Testis (tissue), 3 donors: ENCODE data around the gene MS4A8. TPM values are rescaled to one million over a fixed set of nuclear protein-coding genes. Genes with fewer than 3 reads are reported as not detected.
"Not testable (repeated sequence)": the region's sequence is repeated elsewhere in the genome, so short reads cannot be mapped to it uniquely, and the experiment has no call there.

ENCODE experiments used
- DNase-seq: peaks from one replicate; pipeline ENCODE4 v3.0.0-alpha.2; 2019
- H3K27ac ChIP-seq, 2 donors: fragments of 200-600 bp; sonication (generic); one replicate each; pipeline ENCODE4 v1.5.1; 2019
- H3K27me3 ChIP-seq: fragments of 200-600 bp; sonication (generic); one replicate; pipeline ENCODE4 v1.5.1; 2019
- H3K36me3 ChIP-seq: fragments of 200-600 bp; sonication (generic); one replicate; pipeline ENCODE4 v1.5.1; 2017; ENCODE audit warnings: low read depth; ENCODE audit errors: missing control alignments
- H3K4me1 ChIP-seq: fragments of 200-600 bp; sonication (generic); one replicate; pipeline ENCODE4 v1.5.1; 2019
- H3K4me3 ChIP-seq, 2 donors: fragments of 200-600 bp; sonication (generic); one replicate each; pipeline ENCODE4 v1.5.1; 2017 to 2019
- H3K9me3 ChIP-seq: fragments of 200-600 bp; sonication (generic); one replicate; pipeline ENCODE4 v1.5.1; 2017
- CTCF ChIP-seq, 3 experiments: fragments of 450-650 bp in 2 of 3; fragments of 200-600 bp in 1 of 3; sonication (generic) in 1 of 3; IDR thresholded peaks; one replicate each; pipeline ENCODE4 v1.5.1; 2016 to 2019; ENCODE audit warnings: antibody characterized with exemption in 3 of 3, mild to moderate bottlenecking in 2 of 3, moderate library complexity in 1 of 3
- POLR2A ChIP-seq: fragments of 450-650 bp; IDR thresholded peaks from one replicate; pipeline ENCODE4 v1.6.1; 2017; ENCODE audit warnings: antibody characterized with exemption, mild to moderate bottlenecking, moderate library complexity
- WGBS, 2 donors: methylation state at CpG; one replicate each; pipeline ENCODE4 v1.1.5; 2018; 5-methylcytosine and 5-hydroxymethylcytosine counted together
- intact Hi-C: fragments of 100-400 bp; cut with DNase I; formaldehyde crosslinking; loops from one replicate; pipeline ENCODE4 v1.15.1; 2023; ENCODE audit warnings: low total_unique reads
- polyA plus RNA-seq: library from polyadenylated mRNA; stranded (reverse); fragments of 350-450 nt; fragmentation: Illumina TruSeq; extraction: RNeasy Lipid Tissue Mini Kit (QIAGEN cat#74804); gene quantifications from one replicate; pipeline ENCODE4 v1.2.3, GENCODE V29; 2014; ENCODE audit warnings: low read depth, low replicate concordance; ENCODE audit not compliant: insufficient read depth
- total RNA-seq, 2 donors: library from RNA; depleted of rRNA; stranded (reverse); fragments of >200 nt; gene quantifications; one replicate each; pipeline ENCODE4 v1.2.3, GENCODE V29; 2016

Gene MS4A8
- total and polyA plus RNA-seq, 3 donors from 2014 or later: 0.31 to 3.3 (median 0.43) TPM

- intact Hi-C loops: no loop called here
- Histone ChIP-seq H3K27ac (no peak overlapping the region), H3K4me3 (no peak overlapping the region)
Measured at GRCh38 chr11:60753309-60753708, 53.9 kb downstream of the MS4A8 start.

GRCh38 chr11:60754887-60755286 is 55.5 kb downstream of the MS4A8 start:
- DNase-seq: no peak
- WGBS, 2 donors: 81 to 87% methylated on average over 6 of the region's 6 CpGs
- no peaks in the 10 kb centered on the region for H3K4me1 ChIP-seq
- H3K27me3 ChIP-seq: no peaks in the 10 kb centered on the region
- intact Hi-C loops: no loop called here
- no peaks in the 10 kb centered on the region for H3K36me3 ChIP-seq
- TF ChIP-seq POLR2A (no peak), CTCF (IDR thresholded peaks at IDR 0.05) (no peak)
- no peak overlapping the region for H3K27ac ChIP-seq
- no peak overlapping the region for H3K4me3 ChIP-seq
- H3K9me3 ChIP-seq: no peaks in the 10 kb centered on the region

More at GRCh38 chr11:60753309-60753708, 53.9 kb downstream of the MS4A8 start:
- Histone ChIP-seq H3K9me3 (no peaks in the 10 kb centered on the region), H3K27me3 (no peaks in the 10 kb centered on the region), H3K4me1 (no peaks in the 10 kb centered on the region), H3K36me3 (no peaks in the 10 kb centered on the region)
- TF ChIP-seq CTCF (IDR thresholded peaks at IDR 0.05) (no peak), POLR2A (no peak)
- DNase-seq: no peak
- 62 to 76% methylated on average over 4 of the region's 4 CpGs for WGBS, 2 donors

GRCh38 chr11:60756307-60757032 is 57.1 kb downstream of the MS4A8 start, which contains the start of gene MS4A15:
Gene MS4A15, plus strand, starts transcription at chr11:60756867. Its CDS starts 6,867 bp downstream, at chr11:60763734.
- DNase-seq: no peak
- H3K27ac ChIP-seq: no peak within 1 kb of the TSS
- H3K4me1 ChIP-seq: no peaks in the 10 kb centered on the region
- H3K27me3 ChIP-seq: no peaks in the 10 kb centered on the region
- WGBS, 2 donors: 50 to 57% methylated on average over 14 of the region's 14 CpGs
- intact Hi-C loops: no loop called here
- no peak within 1 kb of the TSS for H3K4me3 ChIP-seq
- no peaks in the 10 kb centered on the region for H3K9me3 ChIP-seq
- H3K36me3 ChIP-seq: no peaks in the 10 kb centered on the region
- TF ChIP-seq CTCF (IDR thresholded peaks at IDR 0.05): peak in 2 of 3 experiments; percentile 15 to 26
- no peak for TF ChIP-seq POLR2A

- 65 to 69% methylated on average over 19 of the region's 19 CpGs for WGBS, 2 donors
- Histone ChIP-seq H3K4me1 (no peaks in the 10 kb centered on the region), H3K27ac (no peak overlapping the region), H3K9me3 (no peaks in the 10 kb centered on the region), H3K36me3 (no peaks in the 10 kb centered on the region), H3K27me3 (no peaks in the 10 kb centered on the region), H3K4me3 (no peak overlapping the region)
- no peak for DNase-seq
- TF ChIP-seq POLR2A (no peak), CTCF (IDR thresholded peaks at IDR 0.05) (no peak)
- intact Hi-C loops: no loop called here
Measured at GRCh38 chr11:60757231-60757800, 57.9 kb downstream of the MS4A8 start.

GRCh38 chr11:60758671-60759070 is 59.3 kb downstream of the MS4A8 start:
- intact Hi-C loops, H3K27ac ChIP-seq, H3K4me3 ChIP-seq, H3K9me3 ChIP-seq, DNase-seq, H3K36me3 ChIP-seq, H3K4me1 ChIP-seq, H3K27me3 ChIP-seq: not testable (repeated sequence)
- WGBS, 2 donors: 88 to 95% methylated on average over 4 of the region's 4 CpGs

GRCh38 chr11:60759438-60760225 is 60.2 kb downstream of the MS4A8 start:
- H3K9me3 ChIP-seq, H3K4me3 ChIP-seq, intact Hi-C loops, H3K27me3 ChIP-seq, H3K36me3 ChIP-seq, H3K27ac ChIP-seq, H3K4me1 ChIP-seq, DNase-seq: not testable (repeated sequence)
- WGBS, 2 donors: 62 to 63% methylated on average over 22 of the region's 22 CpGs
